Thoracic aorta (tissue), 2 donors: ENCODE measurements around the gene PIWIL4. TPM values are rescaled to one million over a fixed set of nuclear protein-coding genes. Genes with fewer than 3 reads are reported as not detected.

Experiments
- ATAC-seq: fragments of 150-250 bp; one replicate; pipeline ENCODE4 v1.8.0; 2017; ENCODE audit warnings: low read depth; ENCODE audit not compliant: insufficient number of reproducible peaks, low FRiP score
- DNase-seq: peaks from one replicate; pipeline ENCODE4 v3.0.0-alpha.2; 2020; ENCODE audit warnings: low spot score
- H3K27ac ChIP-seq, 2 donors: fragments of 200-600 bp; sonication (generic); 1 replicate in 1 of 2; 2 replicates in 1 of 2; pipeline ENCODE4 v1.5.1; 2016; ENCODE audit warnings: mild to moderate bottlenecking in 2 of 2, moderate library complexity in 2 of 2
- H3K27me3 ChIP-seq: fragments of 200-600 bp; sonication (generic); replicated peaks from 2 replicates; pipeline ENCODE4 v1.6.0; 2016; ENCODE audit warnings: mild to moderate bottlenecking; ENCODE audit not compliant: insufficient read depth
- H3K36me3 ChIP-seq: fragments of 200-600 bp; sonication (generic); one replicate; pipeline ENCODE4 v1.5.1; 2016
- H3K4me1 ChIP-seq, 2 donors: fragments of 200-600 bp; sonication (generic); 1 replicate in 1 of 2; 2 replicates in 1 of 2; pipeline versions ENCODE4 v1.5.1 to v1.6.0; 2016; ENCODE audit warnings: low read depth in 2 of 2, mild to moderate bottlenecking in 1 of 2; ENCODE audit not compliant: control insufficient read depth in 1 of 2
- H3K4me3 ChIP-seq: fragments of 200-600 bp; sonication (generic); 2 replicates; pipeline ENCODE4 v1.5.1; 2016; ENCODE audit warnings: mild to moderate bottlenecking
- H3K9me3 ChIP-seq: fragments of 200-600 bp; sonication (generic); 2 replicates; pipeline ENCODE4 v1.5.1; 2016
- CTCF ChIP-seq: fragments of 200-600 bp; sonication (generic); IDR thresholded peaks from one replicate; pipeline ENCODE4 v1.5.1; 2019; ENCODE audit warnings: antibody characterized with exemption
- total RNA-seq, 2 donors: library from RNA; depleted of rRNA; stranded (reverse); fragments of >200 nt; gene quantifications; one replicate each; pipeline versions ENCODE4 v1.1.0 to v1.2.3, GENCODE V29; 2016

Gene PIWIL4
- total RNA-seq, 2 donors from 2014 or later: 11.5 to 13.5 TPM

GRCh38 chr11:94533696-94534630, 33.2 kb upstream of the PIWIL4 start:
- H3K4me1 ChIP-seq: peaks cover 32 to 44% of the 10 kb centered on the region in 2 donors
- ATAC-seq: peak; percentile 20
- H3K9me3 ChIP-seq: no peaks in the 10 kb centered on the region
- DNase-seq: no peak
- H3K27me3 ChIP-seq: no peaks in the 10 kb centered on the region
- H3K4me3 ChIP-seq: peak overlapping the region; percentile 62
- H3K36me3 ChIP-seq: no peaks in the 10 kb centered on the region
- H3K27ac ChIP-seq: peak overlapping the region; percentile 53 to 92
- no peak for TF ChIP-seq CTCF

GRCh38 chr11:94536386-94536785, 30.8 kb upstream of the PIWIL4 start:
- Histone ChIP-seq H3K36me3 (no peaks in the 10 kb centered on the region), H3K4me3 (no peak overlapping the region), H3K27ac (peak overlapping the region; percentile 58 to 59), H3K4me1 (peaks cover 32 to 50% of the 10 kb centered on the region in 2 donors), H3K27me3 (no peaks in the 10 kb centered on the region), H3K9me3 (no peaks in the 10 kb centered on the region)
- ATAC-seq (no peak), DNase-seq (no peak)
- no peak for TF ChIP-seq CTCF

GRCh38 chr11:94537031-94537600, 30.1 kb upstream of the PIWIL4 start:
- no peaks in the 10 kb centered on the region for H3K9me3 ChIP-seq
- peak overlapping the region; percentile 12 for H3K4me3 ChIP-seq
- no peak for TF ChIP-seq CTCF
- no peaks in the 10 kb centered on the region for H3K36me3 ChIP-seq
- H3K27me3 ChIP-seq: no peaks in the 10 kb centered on the region
- no peak for DNase-seq
- H3K4me1 ChIP-seq: peaks cover 32 to 50% of the 10 kb centered on the region in 2 donors
- peak; percentile 6 for ATAC-seq
- H3K27ac ChIP-seq: peak overlapping the region; percentile 58 to 59

GRCh38 chr11:94539420-94539819, 27.7 kb upstream of the PIWIL4 start:
- no peak overlapping the region for H3K4me3 ChIP-seq
- ATAC-seq: no peak
- no peaks in the 10 kb centered on the region for H3K36me3 ChIP-seq
- H3K27ac ChIP-seq: peak overlapping the region in 1 of 2 donors; percentile 12
- peaks cover 32 to 50% of the 10 kb centered on the region in 2 donors for H3K4me1 ChIP-seq
- TF ChIP-seq CTCF: no peak
- H3K27me3 ChIP-seq: no peaks in the 10 kb centered on the region
- H3K9me3 ChIP-seq: no peaks in the 10 kb centered on the region
- DNase-seq: no peak
